Vagina (tissue), 2 donors: ENCODE measurements around the gene WNT2B.

Experiments
- CTCF ChIP-seq, 3 experiments: fragments of 450-650 bp in 2 of 3; fragments of 200-600 bp in 1 of 3; sonication (generic) in 1 of 3; IDR thresholded peaks; one replicate each; pipeline ENCODE4 v1.5.1; 2017 to 2019; ENCODE audit warnings: antibody characterized with exemption in 3 of 3, mild to moderate bottlenecking in 2 of 3, moderate library complexity in 2 of 3
- POLR2A ChIP-seq, 2 donors: fragments of 450-650 bp; IDR thresholded peaks; one replicate each; pipeline ENCODE4 v1.6.1; 2017; ENCODE audit warnings: antibody characterized with exemption in 2 of 2, mild to moderate bottlenecking in 2 of 2, moderate library complexity in 2 of 2

GRCh38 chr1:112492076-112492475 is 16.7 kb upstream of the WNT2B start:
- TF ChIP-seq CTCF (IDR thresholded peaks at IDR 0.05) (no peak), POLR2A (IDR thresholded peaks at IDR 0.05) (no peak)
